Central memory CD8-positive, alpha-beta T cell (primary cell): ENCODE measurements around the gene BPI.
"Not testable (repeated sequence)": the region's sequence is repeated elsewhere in the genome, so short reads cannot be mapped to it uniquely, and the experiment has no call there.

Experiments
- ATAC-seq: fragments of 150-1000 bp; cut with Tn5 transposase; replicated peaks from 2 replicates; pipeline ENCODE4 v1.10.0; 2022; ENCODE audit warnings: mild to moderate bottlenecking, moderate FRiP score, moderate number of reproducible peaks; ENCODE audit not compliant: poor library complexity, severe bottlenecking; ENCODE audit errors: extremely low read depth
- DNase-seq, 2 donors: peaks; one replicate each; pipeline ENCODE4 v3.0.0; 2021; ENCODE audit warnings: low spot score in 2 of 2
- H3K27ac Mint-ChIP-seq: one replicate; pipeline ENCODE4 v1.8.0; 2022; ENCODE audit warnings: low read depth, mild to moderate bottlenecking, moderate library complexity, mixed read lengths
- H3K27me3 Mint-ChIP-seq: one replicate; pipeline ENCODE4 v1.8.0; 2022; ENCODE audit warnings: mixed read lengths
- H3K36me3 Mint-ChIP-seq: one replicate; pipeline ENCODE4 v1.8.0; 2022; ENCODE audit warnings: mild to moderate bottlenecking, moderate library complexity, mixed read lengths; ENCODE audit not compliant: insufficient read depth
- H3K4me1 Mint-ChIP-seq: one replicate; pipeline ENCODE4 v1.8.0; 2022; ENCODE audit warnings: mixed read lengths
- H3K4me3 Mint-ChIP-seq: one replicate; pipeline ENCODE4 v1.8.0; 2022; ENCODE audit warnings: mild to moderate bottlenecking, moderate library complexity, mixed read lengths
- H3K9me3 Mint-ChIP-seq: one replicate; pipeline ENCODE4 v1.8.0; 2022; ENCODE audit warnings: mixed read lengths

The BPI gene

GRCh38 chr20:38303908-38304379, at the start of gene BPI:
Gene BPI, plus strand, starts transcription at chr20:38304156. Its CDS starts 68 bp downstream, at chr20:38304224.
- H3K27ac Mint-ChIP-seq = no peak within 1 kb of the TSS
- H3K4me3 Mint-ChIP-seq = no peak within 1 kb of the TSS
- peaks cover 79% of the 10 kb centered on the region for H3K27me3 Mint-ChIP-seq
- DNase-seq = no peak
- no peaks in the 10 kb centered on the region for H3K36me3 Mint-ChIP-seq
- ATAC-seq = no peak
- peaks cover 12% of the 10 kb centered on the region for H3K4me1 Mint-ChIP-seq
- no peaks in the 10 kb centered on the region for H3K9me3 Mint-ChIP-seq

GRCh38 chr20:38254621-38255020, 49.3 kb upstream of the BPI start:
- not testable (repeated sequence) for H3K36me3 Mint-ChIP-seq, ATAC-seq, DNase-seq, H3K27ac Mint-ChIP-seq, H3K9me3 Mint-ChIP-seq, H3K4me1 Mint-ChIP-seq, H3K4me3 Mint-ChIP-seq
- H3K27me3 Mint-ChIP-seq = peaks cover 56% of the 10 kb centered on the region

- Mint-ChIP-seq H3K36me3 (no peaks in the 10 kb centered on the region), H3K27ac (no peak overlapping the region), H3K4me1 (no peaks in the 10 kb centered on the region), H3K9me3 (no peaks in the 10 kb centered on the region), H3K4me3 (no peak overlapping the region), H3K27me3 (peaks cover 64% of the 10 kb centered on the region)
- DNase-seq = no peak
- ATAC-seq = no peak
Observed at GRCh38 chr20:38255393-38255792, 48.6 kb upstream of the BPI start.

- Mint-ChIP-seq H3K27ac (no peak overlapping the region), H3K4me3 (no peak overlapping the region), H3K27me3 (peaks cover 70% of the 10 kb centered on the region), H3K9me3 (no peaks in the 10 kb centered on the region), H3K4me1 (peaks cover 4% of the 10 kb centered on the region), H3K36me3 (no peaks in the 10 kb centered on the region)
- ATAC-seq (no peak), DNase-seq (no peak)
Observed at GRCh38 chr20:38256021-38256420, 47.9 kb upstream of the BPI start.

- Mint-ChIP-seq H3K9me3 (no peaks in the 10 kb centered on the region), H3K4me3 (no peak overlapping the region), H3K27ac (no peak overlapping the region), H3K4me1 (peaks cover 6% of the 10 kb centered on the region), H3K36me3 (no peaks in the 10 kb centered on the region), H3K27me3 (peaks cover 75% of the 10 kb centered on the region)
- ATAC-seq = no peak
- DNase-seq = no peak
Observed at GRCh38 chr20:38256966-38257365, 47.0 kb upstream of the BPI start.

GRCh38 chr20:38258545-38259215, 45.3 kb upstream of the BPI start:
- DNase-seq (no peak), ATAC-seq (no peak)
- no peaks in the 10 kb centered on the region for H3K36me3 Mint-ChIP-seq
- H3K27me3 Mint-ChIP-seq = peaks cover 70% of the 10 kb centered on the region
- no peak overlapping the region for H3K27ac Mint-ChIP-seq
- no peak overlapping the region for H3K4me3 Mint-ChIP-seq
- H3K9me3 Mint-ChIP-seq = no peaks in the 10 kb centered on the region
- peaks cover 6% of the 10 kb centered on the region for H3K4me1 Mint-ChIP-seq

GRCh38 chr20:38260025-38260377, 44.0 kb upstream of the BPI start:
- peaks cover 6% of the 10 kb centered on the region for H3K4me1 Mint-ChIP-seq
- peaks cover 79% of the 10 kb centered on the region for H3K27me3 Mint-ChIP-seq
- DNase-seq (no peak), ATAC-seq (no peak)
- no peak overlapping the region for H3K27ac Mint-ChIP-seq
- H3K4me3 Mint-ChIP-seq = no peak overlapping the region
- H3K36me3 Mint-ChIP-seq = no peaks in the 10 kb centered on the region
- H3K9me3 Mint-ChIP-seq = no peaks in the 10 kb centered on the region

- no peak within 1 kb of the TSS for H3K27ac Mint-ChIP-seq
- H3K4me3 Mint-ChIP-seq = no peak within 1 kb of the TSS
Observed at GRCh38 chr20:38260378-38261053, 43.4 kb upstream of the BPI start, which contains the start of gene KIAA1755. Gene KIAA1755, minus strand, starts transcription at chr20:38260735. Its CDS starts 235 bp downstream, at chr20:38260500.

GRCh38 chr20:38261054-38261390, 42.9 kb upstream of the BPI start:
- no peaks in the 10 kb centered on the region for H3K9me3 Mint-ChIP-seq
- DNase-seq (no peak), ATAC-seq (no peak)
- peaks cover 89% of the 10 kb centered on the region for H3K27me3 Mint-ChIP-seq
- no peaks in the 10 kb centered on the region for H3K36me3 Mint-ChIP-seq
- peaks cover 6% of the 10 kb centered on the region for H3K4me1 Mint-ChIP-seq
- H3K27ac Mint-ChIP-seq = no peak overlapping the region
- H3K4me3 Mint-ChIP-seq = no peak overlapping the region

More at GRCh38 chr20:38260378-38261053, 43.4 kb upstream of the BPI start, which contains the start of gene KIAA1755:
- H3K36me3 Mint-ChIP-seq = no peaks in the 10 kb centered on the region
- peaks cover 84% of the 10 kb centered on the region for H3K27me3 Mint-ChIP-seq
- H3K9me3 Mint-ChIP-seq = no peaks in the 10 kb centered on the region
- H3K4me1 Mint-ChIP-seq = peaks cover 6% of the 10 kb centered on the region
- ATAC-seq (no peak), DNase-seq (no peak)

- H3K36me3 Mint-ChIP-seq = peaks cover 2% of the 10 kb centered on the region
- H3K4me1 Mint-ChIP-seq = peaks cover 6% of the 10 kb centered on the region
- no peaks in the 10 kb centered on the region for H3K9me3 Mint-ChIP-seq
- ATAC-seq = no peak
- H3K27me3 Mint-ChIP-seq = peaks cover 86% of the 10 kb centered on the region
- no peak for DNase-seq
- H3K27ac Mint-ChIP-seq = no peak overlapping the region
- H3K4me3 Mint-ChIP-seq = no peak overlapping the region
Observed at GRCh38 chr20:38262931-38263330, 41.0 kb upstream of the BPI start.

- Mint-ChIP-seq H3K36me3 (peaks cover 2% of the 10 kb centered on the region), H3K4me1 (no peaks in the 10 kb centered on the region), H3K27ac (no peak overlapping the region), H3K27me3 (peaks cover 75% of the 10 kb centered on the region), H3K4me3 (no peak overlapping the region), H3K9me3 (no peaks in the 10 kb centered on the region)
- DNase-seq (no peak), ATAC-seq (no peak)
Observed at GRCh38 chr20:38266426-38266825, 37.5 kb upstream of the BPI start.

- H3K36me3 Mint-ChIP-seq = peaks cover 2% of the 10 kb centered on the region
- H3K4me1 Mint-ChIP-seq = no peaks in the 10 kb centered on the region
- no peak overlapping the region for H3K4me3 Mint-ChIP-seq
- H3K27me3 Mint-ChIP-seq = peaks cover 73% of the 10 kb centered on the region
- no peak overlapping the region for H3K27ac Mint-ChIP-seq
- no peak for ATAC-seq
- no peak for DNase-seq
- H3K9me3 Mint-ChIP-seq = no peaks in the 10 kb centered on the region
Observed at GRCh38 chr20:38267296-38267695, 36.7 kb upstream of the BPI start.

- no peak overlapping the region for H3K27ac Mint-ChIP-seq
- H3K4me3 Mint-ChIP-seq = no peak overlapping the region
- ATAC-seq (no peak), DNase-seq (no peak)
- peaks cover 69% of the 10 kb centered on the region for H3K27me3 Mint-ChIP-seq
- no peaks in the 10 kb centered on the region for H3K9me3 Mint-ChIP-seq
- no peaks in the 10 kb centered on the region for H3K4me1 Mint-ChIP-seq
- peaks cover 2% of the 10 kb centered on the region for H3K36me3 Mint-ChIP-seq
Observed at GRCh38 chr20:38267901-38268514, 35.9 kb upstream of the BPI start.
